ENCODE results near the gene IFNG-AS1.

The IFNG-AS1 gene

DNA sequence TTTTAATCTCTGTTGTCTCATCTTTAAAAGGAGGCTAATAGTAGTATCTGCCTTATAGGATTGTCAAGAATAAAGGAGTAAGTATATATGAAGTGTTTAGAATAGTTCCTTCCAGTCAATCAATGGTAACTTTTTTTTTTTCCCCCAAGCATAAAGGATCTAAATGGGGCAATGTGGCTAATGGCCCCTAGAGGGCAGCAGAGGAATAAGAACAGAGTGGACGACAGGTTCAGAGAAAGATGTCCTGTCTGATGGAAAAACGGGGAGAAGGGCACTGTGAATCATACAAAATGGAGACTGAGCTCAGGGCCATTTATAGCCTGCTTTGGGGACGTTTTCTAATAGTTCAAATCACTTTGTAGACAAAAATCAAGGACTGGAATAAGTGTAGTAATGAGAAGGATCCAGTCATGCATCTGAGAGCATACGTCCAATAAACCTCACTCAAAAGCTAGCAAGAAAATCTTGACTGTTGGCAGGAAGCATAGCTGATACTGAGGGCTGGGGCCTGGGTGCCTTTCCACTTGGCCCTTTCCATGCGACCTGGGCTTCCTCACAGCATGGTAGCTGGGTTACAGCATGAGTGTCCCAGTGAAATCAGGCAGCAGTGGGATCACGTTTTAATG, 51.3 kb downstream of the IFNG-AS1 start:
- peak; percentile 75 for DNase-seq

DNA sequence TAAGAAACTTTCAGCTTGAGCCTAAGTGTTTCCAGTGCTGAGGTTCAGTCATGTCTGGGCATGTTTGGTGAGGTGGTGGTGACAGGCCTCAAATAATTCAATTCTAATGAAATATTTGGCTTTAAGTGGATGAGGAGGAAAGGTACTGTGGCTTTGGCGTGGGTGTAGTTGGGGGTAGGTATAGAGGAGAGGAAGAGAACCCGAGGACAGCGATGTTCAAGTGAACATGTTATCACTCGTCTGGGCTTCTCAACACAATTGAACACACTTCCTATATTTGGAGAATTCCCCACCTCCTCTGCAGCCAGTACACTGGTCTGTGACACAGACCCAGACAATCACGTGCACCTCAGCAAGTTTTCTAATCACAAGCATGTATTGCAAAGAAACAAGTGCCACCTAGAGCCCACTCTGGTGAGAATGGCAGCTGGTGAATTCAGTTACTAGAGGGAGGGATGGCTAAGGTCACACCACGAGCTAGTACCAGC, 53.0 kb downstream of the IFNG-AS1 start:
- no peak for DNase-seq

DNA sequence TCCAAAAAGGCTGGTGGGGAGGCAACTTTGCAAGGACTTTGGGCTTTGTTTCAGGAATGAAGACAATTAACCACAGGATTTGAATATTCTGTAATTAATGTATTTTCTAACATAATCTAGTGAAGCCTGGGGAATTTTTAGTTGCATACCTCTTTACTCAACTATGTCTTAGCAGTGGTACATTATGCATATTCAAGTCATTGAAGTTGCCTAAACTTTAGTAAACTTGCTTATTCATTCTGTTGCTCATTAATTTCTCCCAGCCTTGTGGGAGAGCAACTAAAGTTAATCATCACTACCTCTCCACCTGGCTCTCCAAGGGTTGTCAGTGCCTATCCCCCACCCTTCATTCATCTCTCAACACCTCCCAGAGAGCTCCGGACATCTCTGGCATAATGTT, 54.2 kb downstream of the IFNG-AS1 start:
- DNase-seq, result no peak

DNA sequence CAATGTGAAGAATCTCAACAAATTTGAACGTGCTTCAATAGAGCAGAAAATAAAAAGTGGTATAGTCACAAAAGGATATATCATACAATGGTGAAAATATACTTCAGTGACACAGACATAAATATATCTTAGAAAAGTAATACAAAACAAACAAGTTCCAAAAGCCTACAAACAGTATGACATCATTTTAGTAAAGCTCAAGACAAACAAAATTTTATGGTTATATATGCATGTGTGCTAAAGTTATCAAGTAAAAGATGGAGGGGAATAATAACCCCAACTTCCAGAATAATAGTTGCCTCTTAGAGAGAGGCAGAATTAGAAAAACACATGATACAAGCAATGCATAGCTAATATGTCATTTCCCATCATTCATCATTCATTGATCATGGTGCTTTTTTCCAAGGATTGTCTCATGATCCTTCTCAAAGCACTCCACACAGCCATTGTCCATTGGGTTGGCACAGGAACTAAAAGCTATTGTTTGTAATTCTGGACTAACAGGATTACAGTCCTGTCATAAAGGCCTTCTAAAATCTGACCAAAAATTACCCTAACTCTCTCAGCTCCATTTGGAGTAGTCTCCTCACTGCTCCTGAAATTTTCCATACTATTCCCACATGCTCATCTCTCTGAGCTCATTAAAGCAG, 59.5 kb downstream of the IFNG-AS1 start:
- no peak for DNase-seq

DNA sequence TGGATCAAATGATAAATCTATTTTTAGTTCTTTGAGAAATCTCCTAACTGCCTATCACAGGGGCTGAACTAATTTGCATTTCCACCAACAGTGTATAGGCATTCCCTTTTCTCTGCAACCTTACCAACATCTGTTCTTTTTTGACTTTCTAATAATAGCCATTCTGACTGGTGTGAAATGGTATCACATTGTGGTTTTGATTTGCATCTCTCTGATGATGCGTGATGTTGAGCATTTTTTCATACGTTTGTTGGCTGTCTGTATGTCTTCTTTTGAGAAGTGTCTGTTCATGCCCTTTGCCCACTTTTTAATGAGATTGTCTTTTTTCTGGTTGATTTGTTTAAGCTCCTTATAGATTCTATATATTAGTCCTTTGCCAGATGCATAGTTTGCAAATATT, 67.1 kb downstream of the IFNG-AS1 start:
- DNase-seq, result no peak

DNA sequence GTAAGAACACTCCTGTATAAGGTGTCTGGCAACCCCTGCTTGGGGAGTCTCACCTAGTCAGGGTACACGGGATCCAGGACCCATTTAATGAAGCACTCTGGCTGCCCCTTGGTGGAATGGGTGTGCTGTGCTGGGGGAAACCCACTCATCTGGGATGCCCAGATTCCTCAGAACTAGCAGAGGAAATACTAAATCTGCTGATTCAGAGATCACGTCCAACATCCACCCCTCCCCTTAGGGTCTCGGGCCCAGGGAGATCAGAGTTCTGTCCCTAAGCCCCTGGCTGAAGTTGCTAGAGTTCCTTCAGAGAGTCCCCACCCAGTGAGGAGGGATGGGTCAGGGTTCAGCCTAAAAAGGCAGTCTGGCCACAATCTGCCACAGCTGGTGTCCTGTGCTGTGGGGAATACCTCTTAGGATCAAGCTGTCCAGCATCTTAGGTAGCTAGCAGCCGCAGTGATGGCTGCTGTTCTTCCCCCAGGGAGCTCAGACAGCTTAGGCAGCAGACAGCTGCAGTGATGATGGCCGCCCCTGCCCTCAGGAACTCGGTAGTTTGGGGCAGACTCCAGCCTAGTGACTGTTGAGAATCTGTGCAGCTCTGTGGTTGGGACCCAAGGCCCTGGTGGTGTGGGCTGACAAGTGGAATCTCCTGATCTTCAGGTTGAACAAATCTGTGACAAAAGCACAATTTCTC, 74.8 kb downstream of the IFNG-AS1 start:
- DNase-seq, result no peak

DNA sequence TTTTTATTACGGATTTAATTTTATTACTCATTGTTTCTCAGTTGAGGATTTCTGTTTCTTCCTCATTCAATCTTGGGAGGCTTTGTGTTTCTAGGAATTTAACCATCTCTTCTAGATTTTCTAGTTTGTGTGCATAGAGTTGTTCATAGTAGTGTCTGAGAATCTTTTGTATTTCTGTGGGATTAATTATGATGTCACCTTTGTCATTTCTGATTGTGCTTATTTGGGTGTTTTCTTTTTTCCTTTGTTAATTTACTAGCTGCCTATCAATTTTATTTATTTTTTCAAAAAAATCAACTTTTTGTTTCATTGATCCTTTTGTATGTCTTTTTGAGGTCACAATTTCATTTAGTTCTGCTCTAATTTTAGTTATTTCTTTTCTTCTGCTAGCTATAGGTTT, 75.9 kb downstream of the IFNG-AS1 start:
- DNase-seq, result no peak

DNA sequence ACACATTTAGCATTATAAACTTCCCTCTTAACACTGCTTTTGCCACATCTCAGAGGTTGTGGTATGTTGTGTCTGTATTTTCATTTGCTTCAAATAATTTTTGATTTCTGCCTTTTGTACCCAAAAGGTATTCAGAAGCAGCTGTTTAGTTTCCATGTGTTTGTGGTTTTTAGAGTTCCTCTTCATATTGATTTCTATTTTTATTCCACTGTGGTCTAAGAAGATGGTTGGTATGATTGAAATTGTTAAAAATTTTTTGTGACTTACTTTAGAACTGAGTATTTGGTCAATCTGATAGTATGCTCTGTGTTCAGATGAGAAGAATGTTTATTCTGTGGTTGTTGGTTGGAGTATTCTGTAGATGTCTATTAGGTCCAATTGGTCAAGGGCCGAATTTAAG, 76.4 kb downstream of the IFNG-AS1 start:
- no peak for DNase-seq

DNA sequence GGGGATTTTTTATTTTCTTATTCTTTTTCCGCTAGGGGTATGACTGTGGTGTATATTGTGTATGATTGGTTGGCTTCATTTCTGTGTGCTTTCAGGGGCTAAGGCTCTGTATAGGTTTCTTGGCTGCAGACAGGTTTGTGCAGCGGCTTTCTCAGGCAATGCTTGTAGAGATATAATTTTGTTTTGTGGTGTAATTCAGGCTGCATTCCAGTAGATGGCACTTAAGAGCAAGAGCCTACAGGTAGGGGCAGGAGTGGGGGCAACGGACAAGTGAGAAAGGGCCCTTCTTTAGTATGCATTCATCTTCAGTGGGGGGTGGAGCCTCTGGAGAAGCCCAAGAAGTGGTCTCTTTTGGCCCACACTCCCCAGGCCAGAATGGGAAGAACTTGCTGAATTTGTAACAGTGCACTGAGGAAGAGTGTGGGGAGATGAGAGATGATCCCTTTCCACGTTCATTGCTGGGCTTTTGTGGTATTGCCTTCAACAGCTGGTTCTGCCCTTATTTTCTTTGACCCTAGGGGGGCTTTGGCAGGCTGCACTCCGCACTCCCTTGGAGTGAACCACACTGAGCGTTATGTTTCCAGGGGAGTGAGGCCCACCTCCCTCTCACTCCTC, 78.6 kb downstream of the IFNG-AS1 start:
- no peak for DNase-seq

DNA sequence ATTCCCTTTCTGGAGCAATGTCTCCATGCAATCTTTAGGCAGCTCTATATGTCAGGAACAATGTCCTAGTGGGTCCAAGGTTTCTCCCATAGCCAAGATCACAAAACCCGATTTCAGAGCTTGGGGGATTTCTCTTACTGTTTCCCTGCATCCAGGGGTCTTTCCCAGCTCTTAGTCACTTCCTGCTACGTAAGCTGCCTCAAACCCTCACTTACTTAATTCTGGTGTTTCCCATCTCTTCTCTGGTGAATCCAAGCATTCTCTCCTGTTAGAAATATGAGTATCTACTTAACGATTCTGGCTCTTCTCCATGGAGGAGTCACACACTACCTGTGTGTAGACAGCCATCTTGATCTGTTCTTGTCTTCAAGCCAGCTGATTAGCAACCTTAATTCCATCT, 80.0 kb downstream of the IFNG-AS1 start:
- DNase-seq, result no peak
